Cerebellar cortex (tissue), 1 donor: Measurements from ENCODE around the gene TBC1D30.
"Not testable (repeated sequence)": the region's sequence is repeated elsewhere in the genome, so short reads cannot be mapped to it uniquely, and the experiment has no call there.

Source experiments
- DNase-seq: peaks from one replicate; pipeline ENCODE4 v3.0.0-alpha.2; 2015; ENCODE audit warnings: low spot score

The TBC1D30 gene

GRCh38 chr12:64824500-64825142 is at the start of gene TBC1D30:
TSS of gene TBC1D30 (plus strand) at chr12:64824647. CDS start at chr12:64824880, 233 bp downstream.
- peak; percentile 73 for DNase-seq

GRCh38 chr12:64775147-64775736 is 49.2 kb upstream of the TBC1D30 start:
- DNase-seq: not testable (repeated sequence)

- DNase-seq: no peak
These were observed 45.0 kb upstream of the TBC1D30 start for GRCh38 chr12:64779354-64779974.

- no peak for DNase-seq
These were observed 44.3 kb upstream of the TBC1D30 start for GRCh38 chr12:64780132-64780530.

- DNase-seq: no peak
These were observed 43.7 kb upstream of the TBC1D30 start for GRCh38 chr12:64780531-64781279.

GRCh38 chr12:64781280-64782190 is 42.9 kb upstream of the TBC1D30 start:
- no peak for DNase-seq

GRCh38 chr12:64782191-64782876 is 42.1 kb upstream of the TBC1D30 start:
- DNase-seq: no peak

GRCh38 chr12:64785838-64786237 is 38.6 kb upstream of the TBC1D30 start:
- DNase-seq: no peak

GRCh38 chr12:64790166-64790565 is 34.3 kb upstream of the TBC1D30 start:
- DNase-seq: no peak

- no peak for DNase-seq
These were observed 33.4 kb upstream of the TBC1D30 start for GRCh38 chr12:64791036-64791435.

- no peak for DNase-seq
These were observed 32.3 kb upstream of the TBC1D30 start for GRCh38 chr12:64792128-64792527.

GRCh38 chr12:64793610-64794009 is 30.8 kb upstream of the TBC1D30 start:
- no peak for DNase-seq

GRCh38 chr12:64794305-64794704 is 30.1 kb upstream of the TBC1D30 start:
- DNase-seq: no peak

GRCh38 chr12:64796205-64796845 is 28.1 kb upstream of the TBC1D30 start:
- DNase-seq: peak; percentile 88

GRCh38 chr12:64797156-64797555 is 27.3 kb upstream of the TBC1D30 start:
- no peak for DNase-seq

- no peak for DNase-seq
These were observed 26.3 kb upstream of the TBC1D30 start for GRCh38 chr12:64798165-64798564.

- DNase-seq: no peak
These were observed 23.8 kb upstream of the TBC1D30 start for GRCh38 chr12:64800640-64801039.

GRCh38 chr12:64801381-64801780 is 23.1 kb upstream of the TBC1D30 start:
- DNase-seq: peak; percentile 29

GRCh38 chr12:64802180-64802775 is 22.2 kb upstream of the TBC1D30 start:
- DNase-seq: peak; percentile 68

- no peak for DNase-seq
These were observed 18.3 kb upstream of the TBC1D30 start for GRCh38 chr12:64806173-64806572.
